Measurements from ENCODE around the gene LMF1.

DNA sequence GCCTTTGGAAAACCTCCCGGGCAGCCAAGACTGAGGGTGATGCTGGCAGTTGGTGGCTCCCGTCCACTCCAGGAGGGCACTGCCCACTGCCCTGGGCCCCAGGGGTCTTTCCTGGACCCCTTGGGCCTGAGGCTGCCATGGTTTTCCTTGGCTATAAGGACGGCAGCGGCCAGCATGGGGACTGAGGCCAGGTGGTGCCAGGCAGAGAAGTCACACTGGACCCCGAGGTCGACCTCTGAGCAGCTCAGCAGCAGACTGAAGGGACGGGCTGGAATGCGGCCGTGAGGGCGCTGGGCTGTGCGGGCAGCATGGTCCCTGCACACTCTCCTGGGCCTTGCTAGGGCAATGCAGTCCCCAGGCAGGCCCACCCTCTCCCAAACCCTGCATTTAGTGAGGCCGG, 114.7 kb downstream of the LMF1 start:
- TF ChIP-seq, protein P1, sequence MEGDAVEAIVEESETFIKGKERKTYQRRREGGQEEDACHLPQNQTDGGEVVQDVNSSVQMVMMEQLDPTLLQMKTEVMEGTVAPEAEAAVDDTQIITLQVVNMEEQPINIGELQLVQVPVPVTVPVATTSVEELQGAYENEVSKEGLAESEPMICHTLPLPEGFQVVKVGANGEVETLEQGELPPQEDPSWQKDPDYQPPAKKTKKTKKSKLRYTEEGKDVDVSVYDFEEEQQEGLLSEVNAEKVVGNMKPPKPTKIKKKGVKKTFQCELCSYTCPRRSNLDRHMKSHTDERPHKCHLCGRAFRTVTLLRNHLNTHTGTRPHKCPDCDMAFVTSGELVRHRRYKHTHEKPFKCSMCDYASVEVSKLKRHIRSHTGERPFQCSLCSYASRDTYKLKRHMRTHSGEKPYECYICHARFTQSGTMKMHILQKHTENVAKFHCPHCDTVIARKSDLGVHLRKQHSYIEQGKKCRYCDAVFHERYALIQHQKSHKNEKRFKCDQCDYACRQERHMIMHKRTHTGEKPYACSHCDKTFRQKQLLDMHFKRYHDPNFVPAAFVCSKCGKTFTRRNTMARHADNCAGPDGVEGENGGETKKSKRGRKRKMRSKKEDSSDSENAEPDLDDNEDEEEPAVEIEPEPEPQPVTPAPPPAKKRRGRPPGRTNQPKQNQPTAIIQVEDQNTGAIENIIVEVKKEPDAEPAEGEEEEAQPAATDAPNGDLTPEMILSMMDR (optimal IDR thresholded peaks at IDR 0.05 in 1 of 3, IDR thresholded peaks at IDR 0.05 in 1 of 3, conservative IDR thresholded peaks at IDR 0.05 in 1 of 3; ENCODE audit: extremely low read depth in 1 of 3, insufficient read depth in 2 of 3, low read length in 3 of 3), result no peak
- no peak for TF ChIP-seq EZH2 (IDR thresholded peaks at IDR 0.05; ENCODE audit: low read length)

All from keratinocyte (primary cell).